A549 (cell line): Measurements from ENCODE around the gene RAI14. TPM values are rescaled to one million over a fixed set of nuclear protein-coding genes. Genes with fewer than 3 reads are reported as not detected.

Source experiments
- ATAC-seq, 2 experiments: fragments of 200-7000 bp in 1 of 2; fragments of >200 bp in 1 of 2; cut with Nextera tagmentation in 1 of 2; cut with Tn5 transposase in 1 of 2; 3 replicates each; pipeline versions ENCODE4 v1.8.0 to v1.9.1; 2018 to 2020; ENCODE audit warnings: mild to moderate bottlenecking in 1 of 2, moderate library complexity in 1 of 2
- CTCF ChIA-PET: fragments of 300-600 bp; sonication (Branson Sonifier 250); formaldehyde crosslinking; extraction: SDS; loops from one replicate; lab custom pipeline; 2021; ENCODE audit warnings: antibody characterized with exemption, inconsistent platforms; lab: Yijun Ruan, JAX
- POLR2A ChIA-PET: fragments of 350-600 bp; formaldehyde crosslinking; extraction: SDS; loops from one replicate; lab custom pipeline; 2021; ENCODE audit warnings: antibody characterized with exemption, inconsistent platforms; lab: Yijun Ruan, JAX
- DNase-seq, 2 experiments: peaks; one replicate each; pipeline versions ENCODE4 v3.0.0 to v3.0.0-alpha.2; 2011 to 2016; ENCODE audit warnings: low read depth in 1 of 2, low spot score in 1 of 2
- FAIRE-seq: peaks from 2 replicates; lab custom pipeline; 2011; peaks lifted over from hg19 to GRCh38; lab: Jason Lieb, UNC
- H3K27ac ChIP-seq, 2 experiments: fragments of >200 bp; sonication (Bioruptor Twin); formaldehyde crosslinking; 3 replicates each; pipeline ENCODE4 v1.5.1; 2016 to 2017
- H3K4me1 ChIP-seq: fragments of >200 bp; sonication (Bioruptor Twin); formaldehyde crosslinking; 3 replicates; pipeline ENCODE4 v1.6.1; 2016
- H3K4me2 ChIP-seq: fragments of >200 bp; sonication (Bioruptor Twin); formaldehyde crosslinking; 3 replicates; pipeline ENCODE4 v1.6.1; 2016
- H3K4me3 ChIP-seq: fragments of >200 bp; sonication (Bioruptor Twin); formaldehyde crosslinking; 3 replicates; pipeline ENCODE4 v1.5.1; 2016
- H3K9me3 ChIP-seq: fragments of >200 bp; sonication (Bioruptor Twin); formaldehyde crosslinking; 3 replicates; pipeline ENCODE4 v1.6.1; 2016
- CBX8 ChIP-seq: fragments of 200-600 bp; sonication (generic); IDR thresholded peaks from 2 replicates; pipeline ENCODE4 v1.6.1; 2016
- CHD2 ChIP-seq: fragments of 150-350 bp; IDR thresholded peaks from 2 replicates; pipeline ENCODE4 v1.6.1; 2014; ENCODE audit warnings: low read length; ENCODE audit not compliant: partially characterized antibody
- CHD4 ChIP-seq: fragments of 200-600 bp; sonication (generic); IDR thresholded peaks from 2 replicates; pipeline ENCODE4 v1.6.1; 2016; ENCODE audit warnings: antibody characterized with exemption, mild to moderate bottlenecking, borderline replicate concordance
- EP300 ChIP-seq, 2 experiments: fragments of >200 bp; sonication (Bioruptor Twin); formaldehyde crosslinking; IDR thresholded peaks; 2 replicates in 1 of 2; 3 replicates in 1 of 2; pipeline ENCODE4 v1.6.1; 2016 to 2017
- FOSB ChIP-seq: fragments of 250-450 bp; sonication (Bioruptor Pico); IDR thresholded peaks from 2 replicates; pipeline ENCODE4 v1.5.0; 2020; ENCODE audit warnings: mild to moderate bottlenecking, moderate library complexity
- GATA3 ChIP-seq: IDR thresholded peaks from 2 replicates; pipeline ENCODE4 v1.6.1; 2012; ENCODE audit warnings: borderline replicate concordance
- HEYL ChIP-seq: fragments of 250-450 bp; sonication (Bioruptor Pico); IDR thresholded peaks from 2 replicates; pipeline ENCODE4 v1.8.0; 2021; ENCODE audit warnings: mild to moderate bottlenecking, moderate library complexity
- HOXB5 ChIP-seq: fragments of 250-450 bp; sonication (Bioruptor Pico); IDR thresholded peaks from 2 replicates; pipeline ENCODE4 v1.5.0; 2020; ENCODE audit warnings: mild to moderate bottlenecking, moderate library complexity
- JUN ChIP-seq, 2 experiments: fragments of >200 bp; sonication (Bioruptor Twin); formaldehyde crosslinking; IDR thresholded peaks; 2 replicates in 1 of 2; 3 replicates in 1 of 2; pipeline ENCODE4 v1.6.1; 2016 to 2017
- KDM1A ChIP-seq: fragments of 200-600 bp; sonication (generic); IDR thresholded peaks from 2 replicates; pipeline ENCODE4 v1.6.1; 2016; ENCODE audit warnings: low read depth, mild to moderate bottlenecking
- KDM5A ChIP-seq: fragments of 200-600 bp; sonication (generic); IDR thresholded peaks from 2 replicates; pipeline ENCODE4 v1.6.1; 2016; ENCODE audit warnings: antibody characterized with exemption, mild to moderate bottlenecking
- MAFK ChIP-seq: fragments of 450-650 bp; IDR thresholded peaks from 2 replicates; pipeline ENCODE4 v1.6.1; 2014; ENCODE audit not compliant: partially characterized antibody
- PHF8 ChIP-seq: fragments of 200-600 bp; sonication (generic); IDR thresholded peaks from 2 replicates; pipeline ENCODE4 v1.6.1; 2016; ENCODE audit warnings: low read depth, mild to moderate bottlenecking, antibody characterized with exemption, moderate library complexity, borderline replicate concordance
- POLR2AphosphoS2 ChIP-seq: conservative IDR thresholded peaks from 2 replicates; pipeline ENCODE4 v1.6.1; 2012; ENCODE audit warnings: low read length, improper control_type of control experiment, inconsistent platforms
- TP53 ChIP-seq: fragments of 250-450 bp; sonication (Bioruptor Pico); IDR thresholded peaks from 2 replicates; pipeline ENCODE4 v1.5.0; 2021; ENCODE audit warnings: mild to moderate bottlenecking, moderate library complexity
- ZFP36 ChIP-seq: fragments of 450-650 bp; IDR thresholded peaks from 2 replicates; pipeline ENCODE4 v1.6.1; 2014; ENCODE audit warnings: borderline replicate concordance; ENCODE audit not compliant: partially characterized antibody
- WGBS: methylation state at CpG from one replicate; pipeline ENCODE4 v1.1.6; 2017; ENCODE audit errors: missing lambda C conversion rate; 5-methylcytosine and 5-hydroxymethylcytosine counted together
- polyA plus RNA-seq, 4 experiments: library from polyadenylated mRNA; depleted of rRNA in 3 of 4; stranded (reverse); fragments of >200 nt; fragmentation: RNase III in 1 of 4; extraction: RNeasy Plus Mini Kit Qiagen cat#74134 plus additional on column Dnase treatment in 1 of 4; gene quantifications; 2 replicates in 3 of 4; 3 replicates in 1 of 4; pipeline ENCODE4 v1.2.3, GENCODE V29; 2011 to 2017
- TF ChIP-seq, protein P1 (sequence below): IDR thresholded peaks from 2 replicates; pipeline ENCODE4 v1.6.1; 2012
- TF ChIP-seq, protein P2 (sequence below): IDR thresholded peaks from 2 replicates; pipeline ENCODE4 v1.6.1; 2012; ENCODE audit warnings: low read depth, borderline replicate concordance
- TF ChIP-seq, protein P3 (sequence below): fragments of >200 bp; sonication (Bioruptor Twin); formaldehyde crosslinking; IDR thresholded peaks from 2 replicates; pipeline ENCODE4 v1.6.1; 2016
- TF ChIP-seq, protein P4 (sequence below): fragments of >200 bp; sonication (Bioruptor Twin); formaldehyde crosslinking; IDR thresholded peaks from 3 replicates; pipeline ENCODE4 v1.5.1; 2016

RAI14 gene
- polyA plus RNA-seq, 2 of the 4 experiments (the other 2 are of a cell fraction): 71.9 to 97.7 TPM

DNA sequence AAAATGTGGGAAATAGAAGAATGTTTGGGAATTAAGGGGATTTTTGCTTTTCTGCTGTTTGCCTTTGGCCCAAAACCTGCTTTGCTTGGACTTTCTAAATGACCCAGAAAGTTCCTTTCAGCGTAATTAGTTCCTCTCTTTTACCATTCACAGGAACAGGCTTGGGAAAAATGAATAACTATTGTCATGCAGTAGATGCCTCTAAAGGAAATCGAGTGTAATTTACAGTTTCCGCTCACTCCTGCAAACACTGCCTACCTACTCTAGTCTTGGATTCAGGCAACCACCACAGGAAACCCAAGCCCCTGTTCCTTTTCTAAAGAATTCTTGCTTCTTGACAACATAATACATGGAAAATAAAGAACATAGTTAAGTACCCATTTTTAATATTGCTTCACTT lies 207.8 kb downstream of the RAI14 start:
- FAIRE-seq: no peak
- no peak for ATAC-seq
- H3K4me1 ChIP-seq: peaks cover 7% of the 10 kb centered on the region
- POLR2A ChIA-PET: no interaction called here
- DNase-seq: no peak
- H3K4me3 ChIP-seq: no peak overlapping the region
- no peak overlapping the region for H3K27ac ChIP-seq
- H3K4me2 ChIP-seq: no peak overlapping the region
- CTCF ChIA-PET: interaction anchor here (0.6 kb wide), 1 partner anchor 253 kb away, joined by 3 read pairs; no protein-coding TSS in a partner anchor
- TF ChIP-seq CHD4 (no peak), FOSB (CRISPR knock-in tag) (no peak), MAFK (no peak), HEYL (no peak), TP53 (CRISPR knock-in tag) (no peak), HOXB5 (no peak), JUN (IDR thresholded peaks at IDR 0.05) (no peak), EP300 (IDR thresholded peaks at IDR 0.05) (no peak)
- TF ChIP-seq, protein P1, sequence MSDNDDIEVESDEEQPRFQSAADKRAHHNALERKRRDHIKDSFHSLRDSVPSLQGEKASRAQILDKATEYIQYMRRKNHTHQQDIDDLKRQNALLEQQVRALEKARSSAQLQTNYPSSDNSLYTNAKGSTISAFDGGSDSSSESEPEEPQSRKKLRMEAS: no peak
- TF ChIP-seq, protein P2, sequence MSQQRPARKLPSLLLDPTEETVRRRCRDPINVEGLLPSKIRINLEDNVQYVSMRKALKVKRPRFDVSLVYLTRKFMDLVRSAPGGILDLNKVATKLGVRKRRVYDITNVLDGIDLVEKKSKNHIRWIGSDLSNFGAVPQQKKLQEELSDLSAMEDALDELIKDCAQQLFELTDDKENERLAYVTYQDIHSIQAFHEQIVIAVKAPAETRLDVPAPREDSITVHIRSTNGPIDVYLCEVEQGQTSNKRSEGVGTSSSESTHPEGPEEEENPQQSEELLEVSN: no peak
- WGBS: 65% methylated on average over 3 of the region's 3 CpGs
- H3K9me3 ChIP-seq: no peaks in the 10 kb centered on the region

DNA sequence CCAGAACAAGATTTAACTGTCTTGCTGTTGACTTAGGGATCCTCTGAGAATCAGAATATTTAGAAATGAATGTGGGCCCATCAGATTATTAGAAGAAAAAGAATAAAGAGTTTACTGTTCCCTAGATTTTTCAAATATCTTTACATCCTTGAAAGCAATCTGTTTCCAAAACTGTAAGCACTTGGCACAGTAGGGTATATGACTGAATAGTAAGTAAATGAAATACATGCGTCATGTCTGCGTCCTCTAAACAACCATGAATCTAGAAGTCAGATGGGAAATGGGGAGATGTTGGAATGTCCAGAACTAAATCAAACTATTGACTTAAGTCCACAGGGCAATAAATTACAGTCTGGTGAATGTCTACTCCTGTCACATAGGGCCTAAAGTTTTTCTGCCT lies 209.0 kb downstream of the RAI14 start:
- ATAC-seq: no peak
- TF ChIP-seq CHD2 (no peak), MAFK (no peak), ZFP36 (no peak), CBX8 (no peak), GATA3 (no peak), PHF8 (no peak), KDM5A (no peak), KDM1A (no peak)
- TF ChIP-seq, protein P3, sequence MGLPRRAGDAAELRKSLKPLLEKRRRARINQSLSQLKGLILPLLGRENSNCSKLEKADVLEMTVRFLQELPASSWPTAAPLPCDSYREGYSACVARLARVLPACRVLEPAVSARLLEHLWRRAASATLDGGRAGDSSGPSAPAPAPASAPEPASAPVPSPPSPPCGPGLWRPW: no peak
- TF ChIP-seq, protein P4, sequence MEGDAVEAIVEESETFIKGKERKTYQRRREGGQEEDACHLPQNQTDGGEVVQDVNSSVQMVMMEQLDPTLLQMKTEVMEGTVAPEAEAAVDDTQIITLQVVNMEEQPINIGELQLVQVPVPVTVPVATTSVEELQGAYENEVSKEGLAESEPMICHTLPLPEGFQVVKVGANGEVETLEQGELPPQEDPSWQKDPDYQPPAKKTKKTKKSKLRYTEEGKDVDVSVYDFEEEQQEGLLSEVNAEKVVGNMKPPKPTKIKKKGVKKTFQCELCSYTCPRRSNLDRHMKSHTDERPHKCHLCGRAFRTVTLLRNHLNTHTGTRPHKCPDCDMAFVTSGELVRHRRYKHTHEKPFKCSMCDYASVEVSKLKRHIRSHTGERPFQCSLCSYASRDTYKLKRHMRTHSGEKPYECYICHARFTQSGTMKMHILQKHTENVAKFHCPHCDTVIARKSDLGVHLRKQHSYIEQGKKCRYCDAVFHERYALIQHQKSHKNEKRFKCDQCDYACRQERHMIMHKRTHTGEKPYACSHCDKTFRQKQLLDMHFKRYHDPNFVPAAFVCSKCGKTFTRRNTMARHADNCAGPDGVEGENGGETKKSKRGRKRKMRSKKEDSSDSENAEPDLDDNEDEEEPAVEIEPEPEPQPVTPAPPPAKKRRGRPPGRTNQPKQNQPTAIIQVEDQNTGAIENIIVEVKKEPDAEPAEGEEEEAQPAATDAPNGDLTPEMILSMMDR: no peak
- ChIA-PET CTCF (no interaction called here), POLR2A (no interaction called here)
- no peak for DNase-seq
- Histone ChIP-seq H3K4me2 (no peak overlapping the region), H3K4me1 (peaks cover 7% of the 10 kb centered on the region), H3K4me3 (no peak overlapping the region), H3K9me3 (no peaks in the 10 kb centered on the region), H3K27ac (no peak overlapping the region)
- whole genome bisulfite sequencing: 90% methylated on average over 2 of the region's 2 CpGs
- FAIRE-seq: no peak

DNA sequence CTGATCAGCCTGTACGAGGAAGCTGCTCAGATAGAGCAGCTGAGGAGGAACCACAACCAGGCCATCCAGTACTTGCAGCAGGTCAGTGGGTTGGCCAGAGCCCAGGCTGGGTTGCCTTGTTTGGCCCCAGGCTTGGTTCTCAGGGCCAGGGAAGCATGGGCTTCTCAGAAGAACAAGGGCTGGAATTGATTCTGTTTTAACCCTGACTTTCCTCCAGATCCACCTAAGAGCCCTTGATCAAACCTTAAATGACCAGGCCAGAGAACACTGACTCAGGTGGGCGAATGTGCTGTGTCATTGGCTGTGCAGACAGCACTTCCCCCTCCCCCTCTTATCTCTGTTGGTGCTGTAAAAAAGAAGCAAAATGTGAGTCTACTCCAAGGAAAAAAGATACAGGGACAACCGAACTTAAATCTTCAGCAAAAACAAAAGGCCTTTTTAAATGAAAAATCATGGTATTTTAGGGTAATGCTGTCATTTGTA lies 210.9 kb downstream of the RAI14 start:
- CTCF ChIA-PET: no interaction called here
- FAIRE-seq (no peak), DNase-seq (peak in 1 of 2 experiments; percentile 18)

More for the DNA sequence above, 210.9 kb downstream of the RAI14 start:
- H3K4me1 ChIP-seq: peaks cover 7% of the 10 kb centered on the region
- TF ChIP-seq POLR2AphosphoS2: no peak
- TF ChIP-seq MAFK: peak; percentile 28
- H3K27ac ChIP-seq: peak overlapping the region; percentile 41 to 67; a peak in 4 of 6 replicates
- no peak overlapping the region for H3K4me2 ChIP-seq
- ATAC-seq: no peak
- WGBS: 79% methylated on average over 3 of the region's 3 CpGs
- H3K9me3 ChIP-seq: no peaks in the 10 kb centered on the region
- POLR2A ChIA-PET: no interaction called here
- no peak overlapping the region for H3K4me3 ChIP-seq
